Measurements from ENCODE around the gene SLC24A4. TPM values are rescaled to one million over a fixed set of nuclear protein-coding genes. Genes with fewer than 3 reads are reported as not detected.

SLC24A4 gene
- total and polyA plus RNA-seq, 4 donors: 0.25 to 2.9 (median 0.63) TPM

GRCh38 chr14:92323916-92324818 is 1.2 kb downstream of the SLC24A4 start:
- 17% methylated on average over 41 to 42 of the region's 42 CpGs for WGBS, 2 donors

GRCh38 chr14:92325835-92326234 is 2.9 kb downstream of the SLC24A4 start:
- H3K27me3 ChIP-seq (ENCODE audit: control insufficient read depth in 1 of 2, insufficient read depth in 2 of 2, low read length in 1 of 2): no peaks in the 10 kb centered on the region
- intact Hi-C loops (cut with DNase I): no loop called here

More at GRCh38 chr14:92323916-92324818, 1.2 kb downstream of the SLC24A4 start:
- ATAC-seq (ENCODE audit: low FRiP score) (no peak), DNase-seq (no peak)
- Histone ChIP-seq H3K27ac (ENCODE audit: low read depth in 1 of 2, low read length in 2 of 2) (no peak overlapping the region), H3K9me3 (ENCODE audit: control insufficient read depth, low read length) (no peaks in the 10 kb centered on the region), H3K4me3 (ENCODE audit: low read length in 2 of 2) (peak overlapping the region; percentile 35 to 80), H3K4me1 (ENCODE audit: control insufficient read depth in 1 of 2, insufficient read depth in 2 of 2, low read length in 2 of 2) (no peaks in the 10 kb centered on the region), H3K36me3 (ENCODE audit: control insufficient read depth in 1 of 2, insufficient read depth in 2 of 2, low read length in 1 of 2) (no peaks in the 10 kb centered on the region), H3K27me3 (ENCODE audit: control insufficient read depth in 1 of 2, insufficient read depth in 2 of 2, low read length in 1 of 2) (no peaks in the 10 kb centered on the region)
- intact Hi-C loops (cut with DNase I): no loop called here

GRCh38 chr14:92328664-92329255 is 5.8 kb downstream of the SLC24A4 start:
- ATAC-seq (ENCODE audit: low FRiP score) (no peak), DNase-seq (no peak)
- no peaks in the 10 kb centered on the region for H3K4me1 ChIP-seq (ENCODE audit: control insufficient read depth in 1 of 2, insufficient read depth in 2 of 2, low read length in 2 of 2)
- no peaks in the 10 kb centered on the region for H3K36me3 ChIP-seq (ENCODE audit: control insufficient read depth in 1 of 2, insufficient read depth in 2 of 2, low read length in 1 of 2)
- intact Hi-C loops (cut with DNase I): no loop called here
- no peaks in the 10 kb centered on the region for H3K9me3 ChIP-seq (ENCODE audit: control insufficient read depth, low read length)
- H3K27me3 ChIP-seq (ENCODE audit: control insufficient read depth in 1 of 2, insufficient read depth in 2 of 2, low read length in 1 of 2): no peaks in the 10 kb centered on the region
- no peak overlapping the region for H3K4me3 ChIP-seq (ENCODE audit: low read length in 2 of 2)
- 78 to 91% methylated on average over 8 of the region's 8 CpGs for WGBS, 2 donors
- H3K27ac ChIP-seq (ENCODE audit: low read depth in 1 of 2, low read length in 2 of 2): no peak overlapping the region

More at GRCh38 chr14:92325835-92326234, 2.9 kb downstream of the SLC24A4 start:
- 52 to 57% methylated on average over 4 of the region's 4 CpGs for whole genome bisulfite sequencing, 2 donors
- DNase-seq (no peak), ATAC-seq (ENCODE audit: low FRiP score) (no peak)
- Histone ChIP-seq H3K4me3 (ENCODE audit: low read length in 2 of 2) (no peak overlapping the region), H3K27ac (ENCODE audit: low read depth in 1 of 2, low read length in 2 of 2) (no peak overlapping the region), H3K4me1 (ENCODE audit: control insufficient read depth in 1 of 2, insufficient read depth in 2 of 2, low read length in 2 of 2) (no peaks in the 10 kb centered on the region), H3K9me3 (ENCODE audit: control insufficient read depth, low read length) (no peaks in the 10 kb centered on the region), H3K36me3 (ENCODE audit: control insufficient read depth in 1 of 2, insufficient read depth in 2 of 2, low read length in 1 of 2) (no peaks in the 10 kb centered on the region)

- 80 to 84% methylated on average over 4 of the region's 4 CpGs for WGBS, 2 donors
- ATAC-seq (ENCODE audit: low FRiP score) (no peak), DNase-seq (no peak)
- no peaks in the 10 kb centered on the region for H3K27me3 ChIP-seq (ENCODE audit: control insufficient read depth in 1 of 2, insufficient read depth in 2 of 2, low read length in 1 of 2)
- no peaks in the 10 kb centered on the region for H3K4me1 ChIP-seq (ENCODE audit: control insufficient read depth in 1 of 2, insufficient read depth in 2 of 2, low read length in 2 of 2)
- no peak overlapping the region for H3K27ac ChIP-seq (ENCODE audit: low read depth in 1 of 2, low read length in 2 of 2)
- H3K9me3 ChIP-seq (ENCODE audit: control insufficient read depth, low read length): no peaks in the 10 kb centered on the region
- intact Hi-C loops (cut with DNase I): no loop called here
- no peaks in the 10 kb centered on the region for H3K36me3 ChIP-seq (ENCODE audit: control insufficient read depth in 1 of 2, insufficient read depth in 2 of 2, low read length in 1 of 2)
- no peak overlapping the region for H3K4me3 ChIP-seq (ENCODE audit: low read length in 2 of 2)
These were observed 11.1 kb downstream of the SLC24A4 start for GRCh38 chr14:92334050-92334449.

GRCh38 chr14:92336363-92336762 is 13.4 kb downstream of the SLC24A4 start:
- H3K9me3 ChIP-seq (ENCODE audit: control insufficient read depth, low read length): no peaks in the 10 kb centered on the region
- intact Hi-C loops (cut with DNase I): no loop called here
- no peaks in the 10 kb centered on the region for H3K36me3 ChIP-seq (ENCODE audit: control insufficient read depth in 1 of 2, insufficient read depth in 2 of 2, low read length in 1 of 2)
- ATAC-seq (ENCODE audit: low FRiP score): no peak
- WGBS, 2 donors: 94 to 95% methylated on average over 6 of the region's 6 CpGs
- H3K27ac ChIP-seq (ENCODE audit: low read depth in 1 of 2, low read length in 2 of 2): no peak overlapping the region
- H3K4me3 ChIP-seq (ENCODE audit: low read length in 2 of 2): no peak overlapping the region
- H3K27me3 ChIP-seq (ENCODE audit: control insufficient read depth in 1 of 2, insufficient read depth in 2 of 2, low read length in 1 of 2): no peaks in the 10 kb centered on the region
- H3K4me1 ChIP-seq (ENCODE audit: control insufficient read depth in 1 of 2, insufficient read depth in 2 of 2, low read length in 2 of 2): no peaks in the 10 kb centered on the region
- DNase-seq: no peak

- no peak overlapping the region for H3K27ac ChIP-seq (ENCODE audit: low read depth in 1 of 2, low read length in 2 of 2)
- no peak for DNase-seq
- H3K4me3 ChIP-seq (ENCODE audit: low read length in 2 of 2): no peak overlapping the region
- H3K9me3 ChIP-seq (ENCODE audit: control insufficient read depth, low read length): no peaks in the 10 kb centered on the region
- intact Hi-C loops (cut with DNase I): no loop called here
- 92 to 93% methylated on average over 12 of the region's 12 CpGs for WGBS, 2 donors
- H3K4me1 ChIP-seq (ENCODE audit: control insufficient read depth in 1 of 2, insufficient read depth in 2 of 2, low read length in 2 of 2): no peaks in the 10 kb centered on the region
- no peaks in the 10 kb centered on the region for H3K36me3 ChIP-seq (ENCODE audit: control insufficient read depth in 1 of 2, insufficient read depth in 2 of 2, low read length in 1 of 2)
- H3K27me3 ChIP-seq (ENCODE audit: control insufficient read depth in 1 of 2, insufficient read depth in 2 of 2, low read length in 1 of 2): no peaks in the 10 kb centered on the region
- ATAC-seq (ENCODE audit: low FRiP score): no peak
These were observed 16.5 kb downstream of the SLC24A4 start for GRCh38 chr14:92339426-92339825.

GRCh38 chr14:92340071-92340470 is 17.1 kb downstream of the SLC24A4 start:
- no peak for DNase-seq
- no peak for ATAC-seq (ENCODE audit: low FRiP score)
- Histone ChIP-seq H3K9me3 (ENCODE audit: control insufficient read depth, low read length) (no peaks in the 10 kb centered on the region), H3K27ac (ENCODE audit: low read depth in 1 of 2, low read length in 2 of 2) (no peak overlapping the region), H3K27me3 (ENCODE audit: control insufficient read depth in 1 of 2, insufficient read depth in 2 of 2, low read length in 1 of 2) (no peaks in the 10 kb centered on the region), H3K4me3 (ENCODE audit: low read length in 2 of 2) (no peak overlapping the region), H3K4me1 (ENCODE audit: control insufficient read depth in 1 of 2, insufficient read depth in 2 of 2, low read length in 2 of 2) (no peaks in the 10 kb centered on the region), H3K36me3 (ENCODE audit: control insufficient read depth in 1 of 2, insufficient read depth in 2 of 2, low read length in 1 of 2) (no peaks in the 10 kb centered on the region)
- intact Hi-C loops (cut with DNase I): no loop called here
- WGBS, 2 donors: 74 to 79% methylated on average over 5 of the region's 5 CpGs

- no peak overlapping the region for H3K4me3 ChIP-seq (ENCODE audit: low read length in 2 of 2)
- DNase-seq (no peak), ATAC-seq (ENCODE audit: low FRiP score) (no peak)
- WGBS, 2 donors: 95 to 96% methylated on average over 7 of the region's 7 CpGs
- H3K9me3 ChIP-seq (ENCODE audit: control insufficient read depth, low read length): no peaks in the 10 kb centered on the region
- H3K27me3 ChIP-seq (ENCODE audit: control insufficient read depth in 1 of 2, insufficient read depth in 2 of 2, low read length in 1 of 2): no peaks in the 10 kb centered on the region
- no peaks in the 10 kb centered on the region for H3K36me3 ChIP-seq (ENCODE audit: control insufficient read depth in 1 of 2, insufficient read depth in 2 of 2, low read length in 1 of 2)
- intact Hi-C loops (cut with DNase I): no loop called here
- no peaks in the 10 kb centered on the region for H3K4me1 ChIP-seq (ENCODE audit: control insufficient read depth in 1 of 2, insufficient read depth in 2 of 2, low read length in 2 of 2)
- H3K27ac ChIP-seq (ENCODE audit: low read depth in 1 of 2, low read length in 2 of 2): no peak overlapping the region
These were observed 18.0 kb downstream of the SLC24A4 start for GRCh38 chr14:92340931-92341330.

- H3K36me3 ChIP-seq (ENCODE audit: control insufficient read depth in 1 of 2, insufficient read depth in 2 of 2, low read length in 1 of 2): no peaks in the 10 kb centered on the region
- H3K4me1 ChIP-seq (ENCODE audit: control insufficient read depth in 1 of 2, insufficient read depth in 2 of 2, low read length in 2 of 2): no peaks in the 10 kb centered on the region
- intact Hi-C loops (cut with DNase I): no loop called here
- DNase-seq (no peak), ATAC-seq (ENCODE audit: low FRiP score) (no peak)
- H3K27me3 ChIP-seq (ENCODE audit: control insufficient read depth in 1 of 2, insufficient read depth in 2 of 2, low read length in 1 of 2): no peaks in the 10 kb centered on the region
- H3K9me3 ChIP-seq (ENCODE audit: control insufficient read depth, low read length): no peaks in the 10 kb centered on the region
- WGBS, 2 donors: 92 to 98% methylated on average over 6 of the region's 6 CpGs
- no peak overlapping the region for H3K27ac ChIP-seq (ENCODE audit: low read depth in 1 of 2, low read length in 2 of 2)
- no peak overlapping the region for H3K4me3 ChIP-seq (ENCODE audit: low read length in 2 of 2)
These were observed 18.8 kb downstream of the SLC24A4 start for GRCh38 chr14:92341791-92342190.

All from aorta (tissue), 5 donors.